Suppressor macrophage treated with lipopolysaccharide for 4 hours (primary cell): ENCODE measurements around the gene CEACAM16.

ENCODE experiments used
- DNase-seq: peaks from one replicate; pipeline ENCODE4 v3.0.0-alpha.2; 2020

The CEACAM16 gene

GRCh38 chr19:44748426-44749254, 49.7 kb downstream of the CEACAM16 start, which contains the start of gene BCL3:
Gene BCL3 (plus strand): TSS chr19:44748708. CDS start chr19:44748791, 83 bp downstream.
- DNase-seq = peak; percentile 94

- no peak for DNase-seq
These were observed 50.3 kb downstream of the CEACAM16 start for GRCh38 chr19:44749292-44749691.

GRCh38 chr19:44749994-44750393, 51.0 kb downstream of the CEACAM16 start:
- no peak for DNase-seq

- DNase-seq = no peak
These were observed 53.3 kb downstream of the CEACAM16 start for GRCh38 chr19:44752123-44752815.

GRCh38 chr19:44752816-44753625, 54.1 kb downstream of the CEACAM16 start:
- DNase-seq = peak; percentile 99

- no peak for DNase-seq
These were observed 54.6 kb downstream of the CEACAM16 start for GRCh38 chr19:44753626-44753931.

GRCh38 chr19:44753932-44754749, 55.2 kb downstream of the CEACAM16 start:
- peak; percentile 98 for DNase-seq

GRCh38 chr19:44754750-44755080, 55.8 kb downstream of the CEACAM16 start:
- DNase-seq = no peak

GRCh38 chr19:44755219-44755618, 56.3 kb downstream of the CEACAM16 start:
- DNase-seq = peak; percentile 65

- no peak for DNase-seq
These were observed 57.2 kb downstream of the CEACAM16 start for GRCh38 chr19:44756089-44756562.

GRCh38 chr19:44757057-44757734, 58.2 kb downstream of the CEACAM16 start:
- no peak for DNase-seq

- DNase-seq = no peak
These were observed 59.0 kb downstream of the CEACAM16 start for GRCh38 chr19:44757735-44758505.

GRCh38 chr19:44758596-44758995, 59.6 kb downstream of the CEACAM16 start:
- no peak for DNase-seq

GRCh38 chr19:44759083-44759804, 60.3 kb downstream of the CEACAM16 start:
- no peak for DNase-seq
